CD4-positive, alpha-beta memory T cell (primary cell): ENCODE measurements around the gene NUP37. TPM values are rescaled to one million over a fixed set of nuclear protein-coding genes. Genes with fewer than 3 reads are reported as not detected.
"Not testable (repeated sequence)": the region's sequence is repeated elsewhere in the genome, so short reads cannot be mapped to it uniquely, and the experiment has no call there.

ENCODE experiments used
- CTCF ChIA-PET: fragments of 350-600 bp; sonication (Branson Sonifier 250); formaldehyde crosslinking; loops from one replicate; lab custom pipeline; 2021; ENCODE audit warnings: inconsistent platforms; ENCODE audit not compliant: partially characterized antibody; lab: Charles Lee
- POLR2A ChIA-PET: fragments of 350-600 bp; sonication (Branson Sonifier 250); formaldehyde crosslinking; loops from one replicate; lab custom pipeline; 2021; ENCODE audit not compliant: partially characterized antibody; lab: Charles Lee
- DNase-seq, 5 donors: peaks; one replicate each; pipeline versions ENCODE4 v3.0.0 to v3.0.0-alpha.2; 2020 to 2022; ENCODE audit warnings: mixed read lengths in 1 of 5
- H3K27ac ChIP-seq: one replicate; pipeline ENCODE4 v1.7.0; 2013; ENCODE audit warnings: low read depth, low read length
- H3K27me3 ChIP-seq: 2 replicates; pipeline ENCODE4 v1.7.0; 2013; ENCODE audit warnings: mild to moderate bottlenecking, low read length, moderate library complexity; ENCODE audit not compliant: insufficient read depth
- H3K36me3 ChIP-seq: 2 replicates; pipeline ENCODE4 v1.7.0; 2013; ENCODE audit warnings: mild to moderate bottlenecking, low read length, moderate library complexity; ENCODE audit not compliant: insufficient read depth
- H3K4me1 ChIP-seq: 2 replicates; pipeline ENCODE4 v1.7.0; 2013; ENCODE audit warnings: mild to moderate bottlenecking, low read length, moderate library complexity; ENCODE audit not compliant: insufficient read depth
- H3K4me3 ChIP-seq, 2 donors: one replicate each; pipeline ENCODE4 v1.7.0; 2013; ENCODE audit warnings: low read length in 2 of 2, mild to moderate bottlenecking in 1 of 2
- H3K9me3 ChIP-seq, 2 donors: one replicate each; pipeline ENCODE4 v1.7.0; 2013; ENCODE audit warnings: low read length in 2 of 2, control low read depth in 1 of 2; ENCODE audit not compliant: control insufficient read depth in 1 of 2
- H3K27ac Mint-ChIP-seq, 7 donors: one replicate each; pipeline ENCODE4 v1.8.0; 2020 to 2021; ENCODE audit warnings: mixed read lengths in 7 of 7, mild to moderate bottlenecking in 6 of 7, inconsistent platforms in 3 of 7, moderate library complexity in 3 of 7
- H3K27me3 Mint-ChIP-seq, 2 donors: one replicate each; pipeline ENCODE4 v1.8.0; 2020 to 2021; ENCODE audit warnings: mixed read lengths in 2 of 2
- H3K36me3 Mint-ChIP-seq, 2 donors: one replicate each; pipeline ENCODE4 v1.8.0; 2020 to 2021; ENCODE audit warnings: mixed read lengths in 2 of 2, inconsistent platforms in 1 of 2, mild to moderate bottlenecking in 1 of 2
- H3K4me1 Mint-ChIP-seq, 4 donors: one replicate each; pipeline ENCODE4 v1.8.0; 2020 to 2021; ENCODE audit warnings: mixed read lengths in 4 of 4, mild to moderate bottlenecking in 1 of 4
- H3K4me3 Mint-ChIP-seq, 8 donors: one replicate each; pipeline ENCODE4 v1.8.0; 2020 to 2021; ENCODE audit warnings: mixed read lengths in 8 of 8, mild to moderate bottlenecking in 7 of 8, moderate library complexity in 6 of 8, inconsistent platforms in 3 of 8
- H3K9me3 Mint-ChIP-seq, 8 donors: one replicate each; pipeline ENCODE4 v1.8.0; 2020 to 2021; ENCODE audit warnings: mixed read lengths in 8 of 8, mild to moderate bottlenecking in 5 of 8, inconsistent platforms in 3 of 8, moderate library complexity in 1 of 8
- intact Hi-C: fragments of 100-400 bp; cut with micrococcal nuclease; formaldehyde crosslinking; loops from one replicate; pipeline ENCODE4 v1.15.1; 2023
- polyA plus RNA-seq, 2 donors: library from polyadenylated mRNA; unstranded; fragments of 300-500 nt; fragmentation: Illumina TruSeq; gene quantifications; one replicate each; pipeline ENCODE4 v1.2.3, GENCODE V29; 2021
- total RNA-seq, 2 experiments: library from RNA; stranded (reverse); gene quantifications; one replicate each; pipeline ENCODE4 v1.2.3, GENCODE V29; 2021

NUP37 gene
- total and polyA plus RNA-seq, 4 experiments from 2014 or later: 17.0 to 34.5 (median 25.7) TPM

- POLR2A ChIA-PET: no interaction called here
Observed at GRCh38 chr12:102095677-102096263, 24.1 kb downstream of the NUP37 start.

GRCh38 chr12:102093319-102093718 is 26.6 kb downstream of the NUP37 start:
- no peak overlapping the region for H3K4me3 ChIP-seq
- intact Hi-C loops: loop anchor here (10.0 kb wide), 1 partner anchor 1451 kb away; no protein-coding TSS in a partner anchor
- no peak overlapping the region for H3K4me3 Mint-ChIP-seq
- no peaks in the 10 kb centered on the region for H3K27me3 ChIP-seq
- H3K9me3 ChIP-seq: no peaks in the 10 kb centered on the region
- no peaks in the 10 kb centered on the region for H3K9me3 Mint-ChIP-seq
- peaks cover 14 to 34% of the 10 kb centered on the region in 2 donors for H3K36me3 Mint-ChIP-seq
- ChIA-PET POLR2A (no interaction called here), CTCF (no interaction called here)
- H3K4me1 ChIP-seq: no peaks in the 10 kb centered on the region
- DNase-seq: no peak
- no peak overlapping the region for H3K27ac ChIP-seq
- no peaks in the 10 kb centered on the region for H3K27me3 Mint-ChIP-seq
- H3K27ac Mint-ChIP-seq: peak overlapping the region in 1 of 7 donors; percentile 35
- H3K36me3 ChIP-seq: peaks cover 5% of the 10 kb centered on the region
- peaks cover 0 to 2% (median 0%) of the 10 kb centered on the region in 4 donors for H3K4me1 Mint-ChIP-seq

More at GRCh38 chr12:102095677-102096263, 24.1 kb downstream of the NUP37 start:
- Mint-ChIP-seq H3K27me3 (no peaks in the 10 kb centered on the region), H3K27ac (peak overlapping the region in 1 of 7 donors; percentile 33), H3K36me3 (peaks cover 23 to 45% of the 10 kb centered on the region in 2 donors), H3K4me1 (peaks cover 0 to 2% (median 0%) of the 10 kb centered on the region in 4 donors), H3K9me3 (no peaks in the 10 kb centered on the region), H3K4me3 (no peak overlapping the region)
- Histone ChIP-seq H3K9me3 (no peaks in the 10 kb centered on the region), H3K27me3 (no peaks in the 10 kb centered on the region), H3K4me3 (no peak overlapping the region), H3K4me1 (no peaks in the 10 kb centered on the region), H3K36me3 (peaks cover 9% of the 10 kb centered on the region), H3K27ac (no peak overlapping the region)
- CTCF ChIA-PET: no interaction called here
- DNase-seq: peak in 2 of 5 donors; percentile 3 to 6
- intact Hi-C loops: loop anchor here (10.0 kb wide), 1 partner anchor 1449 kb away; no protein-coding TSS in a partner anchor

- peaks cover 20 to 22% of the 10 kb centered on the region in 2 donors for H3K36me3 Mint-ChIP-seq
- H3K9me3 Mint-ChIP-seq, H3K27me3 ChIP-seq, intact Hi-C loops, CTCF ChIA-PET, H3K4me1 Mint-ChIP-seq, H3K27me3 Mint-ChIP-seq, H3K4me3 ChIP-seq, H3K27ac Mint-ChIP-seq, H3K9me3 ChIP-seq, H3K36me3 ChIP-seq, H3K4me1 ChIP-seq, POLR2A ChIA-PET, H3K27ac ChIP-seq, H3K4me3 Mint-ChIP-seq: not testable (repeated sequence)
- peak in 1 of 5 donors; percentile 20 for DNase-seq
Observed at GRCh38 chr12:102089228-102089835, 30.6 kb downstream of the NUP37 start.

GRCh38 chr12:102080842-102081241 is 39.1 kb downstream of the NUP37 start:
- CTCF ChIA-PET: no interaction called here
- Histone ChIP-seq H3K9me3 (no peaks in the 10 kb centered on the region), H3K36me3 (peaks cover 27% of the 10 kb centered on the region), H3K27me3 (no peaks in the 10 kb centered on the region), H3K4me1 (no peaks in the 10 kb centered on the region), H3K4me3 (no peak overlapping the region), H3K27ac (no peak overlapping the region)
- POLR2A ChIA-PET: no interaction called here
- H3K4me1 Mint-ChIP-seq: no peaks in the 10 kb centered on the region
- H3K9me3 Mint-ChIP-seq: peaks cover 0 to 2% (median 0%) of the 10 kb centered on the region in 8 donors
- intact Hi-C loops: no loop called here
- H3K36me3 Mint-ChIP-seq: peaks cover 56 to 67% of the 10 kb centered on the region in 2 donors
- H3K4me3 Mint-ChIP-seq: no peak overlapping the region
- H3K27me3 Mint-ChIP-seq: no peaks in the 10 kb centered on the region
- DNase-seq: no peak
- H3K27ac Mint-ChIP-seq: no peak overlapping the region

- POLR2A ChIA-PET, intact Hi-C loops, CTCF ChIA-PET: not testable (repeated sequence)
Observed at GRCh38 chr12:102072092-102072491, 47.8 kb downstream of the NUP37 start.

GRCh38 chr12:102069707-102070106 is 50.2 kb downstream of the NUP37 start:
- no peak overlapping the region for H3K27ac Mint-ChIP-seq
- H3K27me3 ChIP-seq: no peaks in the 10 kb centered on the region
- no peaks in the 10 kb centered on the region for H3K4me1 ChIP-seq
- no peak overlapping the region for H3K4me3 ChIP-seq
- no peaks in the 10 kb centered on the region for H3K36me3 ChIP-seq
- H3K27me3 Mint-ChIP-seq: peaks cover 0 to 2% of the 10 kb centered on the region in 2 donors
- no peak for DNase-seq
- intact Hi-C loops: loop anchor here (10.0 kb wide), 1 partner anchor 295 kb away; no protein-coding TSS in a partner anchor
- CTCF ChIA-PET: no interaction called here
- H3K4me3 Mint-ChIP-seq: no peak overlapping the region
- POLR2A ChIA-PET: no interaction called here
- H3K9me3 Mint-ChIP-seq: no peaks in the 10 kb centered on the region
- peaks cover under 1 to 8% of the 10 kb centered on the region in 2 donors for H3K36me3 Mint-ChIP-seq
- no peaks in the 10 kb centered on the region for H3K4me1 Mint-ChIP-seq
- H3K27ac ChIP-seq: no peak overlapping the region
- no peaks in the 10 kb centered on the region for H3K9me3 ChIP-seq

More at GRCh38 chr12:102072092-102072491, 47.8 kb downstream of the NUP37 start:
- not testable (repeated sequence) for H3K9me3 Mint-ChIP-seq, H3K27me3 ChIP-seq, H3K4me3 ChIP-seq, H3K4me3 Mint-ChIP-seq, H3K4me1 ChIP-seq, H3K9me3 ChIP-seq, DNase-seq, H3K27ac Mint-ChIP-seq, H3K27ac ChIP-seq, H3K4me1 Mint-ChIP-seq, H3K27me3 Mint-ChIP-seq
- peaks cover 15% of the 10 kb centered on the region for H3K36me3 ChIP-seq
- peaks cover 18 to 27% of the 10 kb centered on the region in 2 donors for H3K36me3 Mint-ChIP-seq

- no peaks in the 10 kb centered on the region for H3K9me3 Mint-ChIP-seq
- DNase-seq: no peak
- CTCF ChIA-PET: no interaction called here
- Histone ChIP-seq H3K27me3 (no peaks in the 10 kb centered on the region), H3K4me1 (no peaks in the 10 kb centered on the region), H3K27ac (no peak overlapping the region), H3K9me3 (no peaks in the 10 kb centered on the region), H3K36me3 (no peaks in the 10 kb centered on the region), H3K4me3 (no peak overlapping the region)
- no peaks in the 10 kb centered on the region for H3K4me1 Mint-ChIP-seq
- no peak overlapping the region for H3K27ac Mint-ChIP-seq
- no peaks in the 10 kb centered on the region for H3K36me3 Mint-ChIP-seq
- H3K27me3 Mint-ChIP-seq: peaks cover 2 to 3% of the 10 kb centered on the region in 2 donors
- H3K4me3 Mint-ChIP-seq: no peak overlapping the region
- intact Hi-C loops: loop anchor here (10.0 kb wide), 1 partner anchor 293 kb away; no protein-coding TSS in a partner anchor
- POLR2A ChIA-PET: no interaction called here
Observed at GRCh38 chr12:102067574-102068258, 52.2 kb downstream of the NUP37 start.
